ENCODE data around the gene NMS.

DNA sequence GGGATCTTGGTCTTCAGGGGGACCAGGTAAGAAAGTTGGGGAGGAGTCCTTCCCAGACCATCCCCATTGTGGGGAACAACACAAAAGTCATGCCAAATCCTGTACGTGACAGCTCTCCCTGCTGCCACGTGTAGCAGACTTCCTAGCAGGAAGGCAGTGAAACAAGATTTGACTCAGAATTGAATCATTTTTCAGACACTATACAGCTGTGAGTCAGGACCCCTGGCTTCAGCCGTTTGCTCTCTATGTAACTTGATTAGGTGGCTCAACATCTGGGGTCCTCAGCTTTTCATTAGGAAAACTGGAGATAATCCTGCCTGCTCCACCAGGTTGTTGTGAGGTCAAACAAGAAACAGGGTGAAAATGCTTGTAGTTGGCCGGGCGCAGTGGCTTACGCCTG is 59.6 kb downstream of the NMS start:
- no peak for TF ChIP-seq CTCF (conservative IDR thresholded peaks at IDR 0.05; ENCODE audit: low read depth, low read length)
- TF ChIP-seq EZH2 (IDR thresholded peaks at IDR 0.05; ENCODE audit: low read length, unreplicated experiment): no peak

Measured in PC-3 (cell line).